Measurements from ENCODE around the gene TMCO1.
"Not testable (repeated sequence)": the region's sequence is repeated elsewhere in the genome, so short reads cannot be mapped to it uniquely, and the experiment has no call there.

The TMCO1 gene

GRCh38 chr1:165686971-165687433 is 81.7 kb downstream of the TMCO1 start:
- Mint-ChIP-seq H3K27me3 (ENCODE audit: low read depth) (no peaks in the 10 kb centered on the region), H3K9me3 (peaks cover 21% of the 10 kb centered on the region), H3K4me3 (no peak overlapping the region), H3K4me1 (no peaks in the 10 kb centered on the region), H3K27ac (no peak overlapping the region), H3K36me3 (ENCODE audit: low read depth) (peaks cover 87% of the 10 kb centered on the region)
- no peak for TF ChIP-seq CTCF (IDR thresholded peaks at IDR 0.05; ENCODE audit: unreplicated experiment in 3 of 3)

- H3K27me3 Mint-ChIP-seq (ENCODE audit: low read depth) = no peaks in the 10 kb centered on the region
- no peak overlapping the region for H3K4me3 Mint-ChIP-seq
- TF ChIP-seq CTCF (IDR thresholded peaks at IDR 0.05; ENCODE audit: unreplicated experiment in 3 of 3) = no peak
- H3K9me3 Mint-ChIP-seq = peaks cover 17% of the 10 kb centered on the region
- H3K27ac Mint-ChIP-seq = no peak overlapping the region
- H3K4me1 Mint-ChIP-seq = no peaks in the 10 kb centered on the region
- peaks cover 86% of the 10 kb centered on the region for H3K36me3 Mint-ChIP-seq (ENCODE audit: low read depth)
Measured at GRCh38 chr1:165686121-165686970, 82.3 kb downstream of the TMCO1 start.

GRCh38 chr1:165683848-165684485 is 84.7 kb downstream of the TMCO1 start:
- no peaks in the 10 kb centered on the region for H3K27me3 Mint-ChIP-seq (ENCODE audit: low read depth)
- H3K4me3 Mint-ChIP-seq = no peak overlapping the region
- TF ChIP-seq CTCF (IDR thresholded peaks at IDR 0.05; ENCODE audit: unreplicated experiment in 3 of 3) = no peak
- H3K4me1 Mint-ChIP-seq = no peaks in the 10 kb centered on the region
- no peak overlapping the region for H3K27ac Mint-ChIP-seq
- H3K36me3 Mint-ChIP-seq (ENCODE audit: low read depth) = peaks cover 88% of the 10 kb centered on the region
- peaks cover 14% of the 10 kb centered on the region for H3K9me3 Mint-ChIP-seq

GRCh38 chr1:165680773-165681172 is 87.9 kb downstream of the TMCO1 start:
- H3K36me3 Mint-ChIP-seq (ENCODE audit: low read depth) = peaks cover 85% of the 10 kb centered on the region
- not testable (repeated sequence) for H3K4me1 Mint-ChIP-seq; H3K27ac Mint-ChIP-seq; H3K27me3 Mint-ChIP-seq (ENCODE audit: low read depth); H3K4me3 Mint-ChIP-seq; H3K9me3 Mint-ChIP-seq

GRCh38 chr1:165680303-165680702 is 88.4 kb downstream of the TMCO1 start:
- no peak overlapping the region for H3K4me3 Mint-ChIP-seq
- no peak for TF ChIP-seq CTCF (IDR thresholded peaks at IDR 0.05; ENCODE audit: unreplicated experiment in 3 of 3)
- H3K27ac Mint-ChIP-seq = no peak overlapping the region
- peaks cover 85% of the 10 kb centered on the region for H3K36me3 Mint-ChIP-seq (ENCODE audit: low read depth)
- no peaks in the 10 kb centered on the region for H3K4me1 Mint-ChIP-seq
- H3K9me3 Mint-ChIP-seq = peaks cover 9% of the 10 kb centered on the region
- H3K27me3 Mint-ChIP-seq (ENCODE audit: low read depth) = no peaks in the 10 kb centered on the region

- Mint-ChIP-seq H3K27ac (no peak overlapping the region), H3K4me1 (no peaks in the 10 kb centered on the region), H3K27me3 (ENCODE audit: low read depth) (no peaks in the 10 kb centered on the region), H3K9me3 (peaks cover 10% of the 10 kb centered on the region), H3K36me3 (ENCODE audit: low read depth) (peaks cover 82% of the 10 kb centered on the region), H3K4me3 (no peak overlapping the region)
- no peak for TF ChIP-seq CTCF (IDR thresholded peaks at IDR 0.05; ENCODE audit: unreplicated experiment in 3 of 3)
Measured at GRCh38 chr1:165679282-165680036, 89.2 kb downstream of the TMCO1 start.

Measured in nephron (organoid).